ENCODE data around the gene QRSL1. TPM values are rescaled to one million over a fixed set of nuclear protein-coding genes. Genes with fewer than 3 reads are reported as not detected.

QRSL1 gene
- total and polyA plus RNA-seq, 2 donors (not counting 3 experiments of a cell fraction or from before 2014, with no cell fraction given) = 4.3 to 11.3 TPM

- Histone ChIP-seq H2AFZ (ENCODE audit: low read depth, low read length) (no peak overlapping the region), H3K9me3 (replicated peaks; ENCODE audit: control insufficient read depth, insufficient read depth, low read length) (no peaks in the 10 kb centered on the region), H4K20me1 (replicated peaks; ENCODE audit: control insufficient read depth, extremely low read depth, insufficient read depth, low read length) (no peaks in the 10 kb centered on the region), H3K79me2 (ENCODE audit: control insufficient read depth, insufficient read depth, low read length) (no peaks in the 10 kb centered on the region), H3K9ac (replicated peaks; ENCODE audit: extremely low read depth, insufficient read depth, low read length) (no peak overlapping the region), H3K4me2 (ENCODE audit: insufficient read depth, low read length) (no peak overlapping the region), H3K36me3 (ENCODE audit: control insufficient read depth in 2 of 2, extremely low read depth in 1 of 2, insufficient read depth in 2 of 2, low read length in 2 of 2) (no peaks in the 10 kb centered on the region), H3K9me1 (replicated peaks; ENCODE audit: control insufficient read depth, extremely low read depth, insufficient read depth, low read length) (no peaks in the 10 kb centered on the region), H3K27me3 (ENCODE audit: control insufficient read depth in 2 of 2, insufficient read depth in 2 of 2, low read length in 2 of 2) (no peaks in the 10 kb centered on the region), H3K4me3 (replicated peaks in 1 of 3; ENCODE audit: insufficient read depth in 1 of 3, low read depth in 1 of 3, low read length in 3 of 3) (no peak overlapping the region), H3K27ac (ENCODE audit: insufficient read depth, low read depth, low read length) (no peak overlapping the region), H3K4me1 (ENCODE audit: control insufficient read depth, extremely low read depth, insufficient read depth, low read length) (no peaks in the 10 kb centered on the region)
- DNase-seq (ENCODE audit: low read depth, low spot score) (peak; percentile 61), FAIRE-seq (peak; percentile 85)
- intact Hi-C loops (cut with micrococcal nuclease) (loop anchor here (1.0 kb wide), 2 partner anchors 367 to 371 kb away; no protein-coding TSS in a partner anchor), dilution Hi-C loops (cut with MboI; ENCODE audit: extremely low pct_ligation_motif_present, low sequenced_read_pairs) (no loop called here)
- POLR2A ChIA-PET = no interaction called here
- TF ChIP-seq JUN (IDR thresholded peaks at IDR 0.05; ENCODE audit: borderline replicate concordance, insufficient read depth, insufficient read length, low read depth) = no peak
- TF ChIP-seq CTCF (IDR thresholded peaks at IDR 0.05; ENCODE audit: extremely low read depth in 1 of 2, insufficient read depth in 1 of 2, low read depth in 1 of 2, low read length in 2 of 2) = peak; percentile 44 to 48
- no TSS peak for BruUV-seq (replicated peaks)
- CTCF ChIA-PET = interaction anchor here (0.6 to 2.9 kb wide), 21 partner anchors 9 to 425 kb away, joined by 3 to 34 read pairs (median 3); partner anchors contain the start of genes QRSL1 and RTN4IP1
Observed at GRCh38 chr6:106608080-106608668, 21.2 kb upstream of the QRSL1 start.

GRCh38 chr6:106609699-106610098 is 19.7 kb upstream of the QRSL1 start:
- H3K36me3 ChIP-seq (ENCODE audit: control insufficient read depth in 2 of 2, extremely low read depth in 1 of 2, insufficient read depth in 2 of 2, low read length in 2 of 2) = no peaks in the 10 kb centered on the region
- no peaks in the 10 kb centered on the region for H3K4me1 ChIP-seq (ENCODE audit: control insufficient read depth, extremely low read depth, insufficient read depth, low read length)
- ChIA-PET POLR2A (no interaction called here), CTCF (interaction anchor here (0.9 to 2.9 kb wide), 7 partner anchors 11 to 388 kb away, joined by 3 to 34 read pairs (median 3); no protein-coding TSS in a partner anchor)
- H3K27ac ChIP-seq (ENCODE audit: insufficient read depth, low read depth, low read length) = no peak overlapping the region
- FAIRE-seq (no peak), DNase-seq (ENCODE audit: low read depth, low spot score) (no peak)
- H2AFZ ChIP-seq (ENCODE audit: low read depth, low read length) = no peak overlapping the region
- H3K27me3 ChIP-seq (ENCODE audit: control insufficient read depth in 2 of 2, insufficient read depth in 2 of 2, low read length in 2 of 2) = no peaks in the 10 kb centered on the region
- H3K4me3 ChIP-seq (replicated peaks in 1 of 3; ENCODE audit: insufficient read depth in 1 of 3, low read depth in 1 of 3, low read length in 3 of 3) = no peak overlapping the region
- TF ChIP-seq POLR2AphosphoS5 (IDR thresholded peaks at IDR 0.05; ENCODE audit: insufficient read depth, low read depth, low read length) = no peak
- TF ChIP-seq CTCF (IDR thresholded peaks at IDR 0.05; ENCODE audit: extremely low read depth in 1 of 2, insufficient read depth in 1 of 2, low read depth in 1 of 2, low read length in 2 of 2) = peak in 1 of 2 donors; percentile 27
- dilution Hi-C loops (cut with MboI; ENCODE audit: extremely low pct_ligation_motif_present, low sequenced_read_pairs) (no loop called here), intact Hi-C loops (cut with micrococcal nuclease) (no loop called here)
- BruUV-seq (replicated peaks) = no TSS peak
- no peak overlapping the region for H3K4me2 ChIP-seq (ENCODE audit: insufficient read depth, low read length)
- no peak overlapping the region for H3K9ac ChIP-seq (replicated peaks; ENCODE audit: extremely low read depth, insufficient read depth, low read length)
- H3K9me3 ChIP-seq (replicated peaks; ENCODE audit: control insufficient read depth, insufficient read depth, low read length) = no peaks in the 10 kb centered on the region
- H3K79me2 ChIP-seq (ENCODE audit: control insufficient read depth, insufficient read depth, low read length) = no peaks in the 10 kb centered on the region
- no peaks in the 10 kb centered on the region for H4K20me1 ChIP-seq (replicated peaks; ENCODE audit: control insufficient read depth, extremely low read depth, insufficient read depth, low read length)
- no peaks in the 10 kb centered on the region for H3K9me1 ChIP-seq (replicated peaks; ENCODE audit: control insufficient read depth, extremely low read depth, insufficient read depth, low read length)

Data from endothelial cell of umbilical vein (primary cell).